Mucosa of descending colon (tissue), 3 donors: ENCODE data around the gene MXD4. TPM values are rescaled to one million over a fixed set of nuclear protein-coding genes. Genes with fewer than 3 reads are reported as not detected.

Experiments
- ATAC-seq: fragments of 200-7000 bp; cut with Tn5 transposase; one replicate; pipeline ENCODE4 v1.9.1; 2020; ENCODE audit warnings: mild to moderate bottlenecking, moderate library complexity
- DNase-seq, 3 donors: peaks; one replicate each; pipeline ENCODE4 v3.0.0-alpha.2; 2020
- H3K36me3 ChIP-seq: fragments of 200-600 bp; one replicate; pipeline ENCODE4 v1.8.0; 2021; ENCODE audit warnings: low read depth, mild to moderate bottlenecking
- H3K4me1 ChIP-seq: fragments of 200-600 bp; one replicate; pipeline ENCODE4 v1.8.0; 2021; ENCODE audit warnings: low read depth, mild to moderate bottlenecking
- H3K4me3 ChIP-seq: fragments of 200-600 bp; one replicate; pipeline ENCODE4 v1.8.0; 2021; ENCODE audit warnings: mild to moderate bottlenecking
- H3K9me3 ChIP-seq: fragments of 200-600 bp; one replicate; pipeline ENCODE4 v1.8.0; 2021; ENCODE audit warnings: mild to moderate bottlenecking
- intact Hi-C, 2 donors: fragments of 100-400 bp; cut with DNase I in 1 of 2; cut with micrococcal nuclease in 1 of 2; formaldehyde crosslinking; loops; one replicate each; pipeline versions ENCODE4 v1.11.0 to v1.11.1; 2022; cut with DNase I, micrococcal nuclease
- total RNA-seq, 3 donors: library from RNA; stranded (reverse); fragmentation: NEBNext Ultra II Directional in 2 of 3; extraction: Animal tissue kit (Norgen Biotek cat#: 25700) in 2 of 3; gene quantifications; one replicate each; pipeline versions ENCODE4 v1.2.1 to v1.2.4, GENCODE V29; 2021 to 2023
- TF ChIP-seq, protein P1 (sequence below): fragments of 200-600 bp; IDR thresholded peaks from one replicate; pipeline ENCODE4 v1.8.0; 2022; ENCODE audit warnings: antibody characterized with exemption, mild to moderate bottlenecking
- donor health status: DM: no; HTN: no; CAD: no; lungs with moderate emphysema.
- donor health status: DM: no; HTN: no; CAD: no.
- donor health status: DM: no; HTN: yes; CAD: no.

The MXD4 gene
- total RNA-seq, 3 donors from 2014 or later: 46.6 to 59.6 (median 52.6) TPM

DNA sequence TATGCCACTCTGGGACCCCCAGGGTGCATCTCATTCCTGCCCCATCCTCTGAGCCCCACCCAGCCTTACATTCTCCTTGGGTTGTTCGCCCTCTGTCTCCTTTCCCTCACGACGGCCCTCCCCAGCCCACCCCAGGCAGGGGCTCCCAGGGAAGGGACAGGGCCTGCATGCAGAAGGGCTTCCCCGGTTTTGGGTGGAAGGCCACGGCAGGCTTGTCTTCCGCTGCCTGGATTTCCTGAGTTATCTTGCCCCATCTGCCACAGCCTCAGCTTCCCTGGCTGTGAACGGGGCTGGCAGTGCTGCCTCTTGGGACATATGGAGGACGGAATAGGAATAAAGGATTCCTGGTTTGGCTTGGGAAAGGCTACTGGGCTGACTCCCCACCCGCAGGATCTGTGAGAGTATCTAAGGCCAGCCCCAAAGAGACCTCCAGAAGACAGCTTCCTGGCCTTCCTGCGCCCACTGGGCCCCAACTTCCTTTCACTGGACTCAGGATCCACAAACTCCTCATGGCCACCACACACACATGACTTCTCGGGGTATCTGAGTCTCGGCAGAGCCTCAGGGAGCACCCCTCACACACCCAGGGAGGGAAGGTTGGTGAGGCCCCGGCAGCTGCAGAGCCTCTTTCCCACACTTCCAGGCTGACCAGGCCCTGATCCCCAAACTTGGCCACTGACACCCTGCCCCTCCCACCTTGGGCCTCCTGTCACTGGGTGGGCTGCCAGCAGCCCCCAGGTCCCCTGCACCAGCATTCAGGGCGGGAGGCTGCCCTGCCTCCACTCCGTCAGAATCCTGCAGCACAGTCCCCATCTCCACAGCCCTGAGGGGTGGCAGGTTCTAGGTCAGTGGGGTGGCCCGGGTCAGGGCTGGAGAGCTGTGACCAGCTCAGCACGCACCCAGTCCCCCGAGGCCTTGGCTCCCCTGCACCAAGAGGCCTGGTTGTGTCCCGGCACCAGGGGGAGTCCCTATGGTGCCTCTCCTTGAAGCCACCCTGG lies 3.5 kb upstream of the MXD4 start:
- Histone ChIP-seq H3K36me3 (peaks cover 5% of the 10 kb centered on the region), H3K9me3 (no peaks in the 10 kb centered on the region), H3K4me3 (no peak overlapping the region), H3K4me1 (peaks cover 12% of the 10 kb centered on the region)
- TF ChIP-seq, protein P1, sequence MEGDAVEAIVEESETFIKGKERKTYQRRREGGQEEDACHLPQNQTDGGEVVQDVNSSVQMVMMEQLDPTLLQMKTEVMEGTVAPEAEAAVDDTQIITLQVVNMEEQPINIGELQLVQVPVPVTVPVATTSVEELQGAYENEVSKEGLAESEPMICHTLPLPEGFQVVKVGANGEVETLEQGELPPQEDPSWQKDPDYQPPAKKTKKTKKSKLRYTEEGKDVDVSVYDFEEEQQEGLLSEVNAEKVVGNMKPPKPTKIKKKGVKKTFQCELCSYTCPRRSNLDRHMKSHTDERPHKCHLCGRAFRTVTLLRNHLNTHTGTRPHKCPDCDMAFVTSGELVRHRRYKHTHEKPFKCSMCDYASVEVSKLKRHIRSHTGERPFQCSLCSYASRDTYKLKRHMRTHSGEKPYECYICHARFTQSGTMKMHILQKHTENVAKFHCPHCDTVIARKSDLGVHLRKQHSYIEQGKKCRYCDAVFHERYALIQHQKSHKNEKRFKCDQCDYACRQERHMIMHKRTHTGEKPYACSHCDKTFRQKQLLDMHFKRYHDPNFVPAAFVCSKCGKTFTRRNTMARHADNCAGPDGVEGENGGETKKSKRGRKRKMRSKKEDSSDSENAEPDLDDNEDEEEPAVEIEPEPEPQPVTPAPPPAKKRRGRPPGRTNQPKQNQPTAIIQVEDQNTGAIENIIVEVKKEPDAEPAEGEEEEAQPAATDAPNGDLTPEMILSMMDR: no peak
- DNase-seq (peak in 2 of 3 donors; percentile 18 to 42), ATAC-seq (no peak)
- intact Hi-C loops: no loop called here

DNA sequence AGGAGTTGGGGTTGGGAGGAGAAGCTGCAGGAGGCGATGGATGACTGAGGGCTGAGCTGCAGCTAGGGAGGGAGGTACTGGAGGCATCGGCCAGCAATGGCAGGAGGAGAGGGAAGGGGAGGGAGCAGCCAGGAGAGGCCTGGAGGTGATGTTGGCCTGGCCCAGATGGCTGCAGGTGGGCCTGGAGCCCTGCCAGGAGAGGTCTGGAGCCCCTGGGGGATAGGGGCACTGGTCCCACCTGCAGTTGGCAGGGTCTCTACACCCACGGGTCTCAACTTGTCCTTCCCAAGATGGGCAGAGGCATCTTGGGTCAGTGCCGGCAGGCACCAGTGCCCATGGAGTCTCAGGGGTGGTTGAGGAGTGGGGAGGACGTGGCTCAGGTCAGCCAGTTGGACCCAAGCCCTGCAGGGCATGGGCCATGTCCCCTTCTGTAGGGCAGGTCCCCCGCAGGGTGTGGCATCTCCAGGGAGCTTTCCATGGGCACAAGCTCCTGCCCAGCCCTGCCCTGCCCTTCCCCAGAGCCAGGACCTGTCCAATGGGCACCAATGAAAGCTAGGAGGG lies 2.7 kb upstream of the MXD4 start:
- ATAC-seq (no peak), DNase-seq (peak in 2 of 3 donors; percentile 31 to 52)
- Histone ChIP-seq H3K9me3 (no peaks in the 10 kb centered on the region), H3K4me3 (no peak overlapping the region), H3K36me3 (peaks cover 5% of the 10 kb centered on the region), H3K4me1 (peaks cover 20% of the 10 kb centered on the region)
- intact Hi-C loops: no loop called here
- TF ChIP-seq, protein P1: no peak

DNA sequence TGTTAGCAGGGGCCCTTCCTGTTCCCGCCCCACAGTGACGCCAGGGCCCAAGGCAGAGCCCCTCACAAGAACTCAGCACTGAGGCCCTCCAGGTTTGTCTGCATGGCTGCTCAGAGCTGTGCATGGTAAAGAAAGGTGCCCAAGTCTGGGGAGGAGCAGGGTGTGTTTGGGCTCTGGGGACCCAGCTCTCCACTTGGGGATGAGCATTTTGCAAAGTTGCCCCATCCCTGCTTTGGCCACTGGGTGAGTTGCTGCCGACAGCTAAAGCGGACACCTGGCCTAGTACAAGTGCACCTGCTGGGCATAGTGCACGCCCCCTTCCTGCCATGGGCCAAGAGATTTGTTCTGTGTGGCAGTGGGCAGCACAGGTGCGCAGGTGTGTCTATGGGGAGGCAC lies 2.0 kb upstream of the MXD4 start:
- no peak for ATAC-seq
- Histone ChIP-seq H3K4me1 (peaks cover 20% of the 10 kb centered on the region), H3K36me3 (peaks cover 5% of the 10 kb centered on the region), H3K4me3 (no peak overlapping the region), H3K9me3 (no peaks in the 10 kb centered on the region)
- TF ChIP-seq, protein P1: no peak
- intact Hi-C loops: no loop called here
- DNase-seq: peak in 2 of 3 donors; percentile 27 to 48

DNA sequence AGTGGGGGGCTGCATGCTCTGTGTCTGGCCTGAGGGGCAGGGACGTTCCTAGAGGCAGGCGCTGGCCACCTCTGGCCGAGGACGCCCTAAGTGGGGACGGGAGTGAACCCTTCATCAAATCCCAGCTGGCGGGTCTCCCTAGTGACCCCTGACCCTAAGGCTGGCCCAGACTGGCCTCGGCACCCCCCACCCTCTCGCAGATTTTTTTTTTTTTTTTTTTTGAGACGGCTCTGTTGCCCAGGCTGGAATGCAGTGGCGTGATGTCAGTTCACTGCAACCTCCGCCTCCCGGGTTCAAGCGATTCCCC lies 988 bp upstream of the MXD4 start:
- TF ChIP-seq, protein P1: no peak
- Histone ChIP-seq H3K4me3 (peak overlapping the region; percentile 88), H3K4me1 (peaks cover 25% of the 10 kb centered on the region), H3K9me3 (no peaks in the 10 kb centered on the region), H3K36me3 (peaks cover 5% of the 10 kb centered on the region)
- intact Hi-C loops: no loop called here
- no peak for DNase-seq
- ATAC-seq: no peak

DNA sequence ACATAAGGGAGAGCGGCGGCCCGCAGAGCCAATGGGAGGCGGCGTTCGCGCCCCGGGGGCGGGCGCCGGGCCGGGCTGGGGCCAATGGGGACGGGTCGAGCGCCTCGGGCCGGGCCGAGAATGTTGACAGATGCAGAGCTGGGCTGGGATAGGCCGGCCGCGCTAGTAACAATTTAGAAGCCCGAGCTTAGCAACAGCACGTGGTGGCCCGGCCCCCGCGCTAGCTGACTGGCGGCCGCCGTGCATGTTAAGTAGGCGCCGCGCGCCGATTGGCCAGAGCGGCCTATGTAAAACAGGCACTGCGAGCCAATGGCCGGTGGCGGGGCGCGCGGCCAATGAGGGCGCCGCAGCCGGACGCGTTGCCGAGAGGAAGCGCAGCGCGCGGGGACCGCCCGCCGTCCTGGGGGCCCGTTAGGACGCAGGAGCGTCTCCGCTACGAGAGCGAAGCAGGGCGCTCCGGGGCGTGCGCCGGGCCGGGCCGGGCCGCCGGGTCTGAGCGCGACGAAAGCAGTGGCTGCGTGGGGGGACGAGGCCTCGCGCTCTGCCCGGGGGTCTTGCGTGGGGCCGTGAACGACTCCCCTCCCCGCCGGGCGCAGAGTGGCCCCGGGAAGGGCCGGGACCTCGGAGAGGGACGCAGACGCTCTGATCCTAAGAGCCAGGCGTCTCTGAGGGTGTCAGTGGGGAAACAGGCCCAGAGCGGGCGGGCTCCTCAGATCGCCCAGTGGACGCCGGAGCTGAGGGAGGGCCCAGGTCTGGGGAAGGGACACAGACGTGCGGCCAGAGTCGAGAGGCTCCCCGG lies 435 bp upstream of the MXD4 start:
- peak; percentile 93 for ATAC-seq
- TF ChIP-seq, protein P1: no peak
- peaks cover 25% of the 10 kb centered on the region for H3K4me1 ChIP-seq
- peak; percentile 99 to 100 (median 99) for DNase-seq
- no peaks in the 10 kb centered on the region for H3K9me3 ChIP-seq
- peak overlapping the region; percentile 88 for H3K4me3 ChIP-seq
- intact Hi-C loops: no loop called here
- H3K36me3 ChIP-seq: peaks cover 5% of the 10 kb centered on the region
